Activated CD8-positive, alpha-beta memory T cell treated with anti-CD3 and anti-CD28 coated beads, Interleukin-2, amount 50 U/mL, for 24 hours (primary cell): ENCODE measurements around the gene DAG1.

ENCODE experiments used
- DNase-seq: peaks from one replicate; pipeline ENCODE4 v3.0.0-alpha.2; 2020; ENCODE audit errors: extremely low read depth

The DAG1 gene

DNA sequence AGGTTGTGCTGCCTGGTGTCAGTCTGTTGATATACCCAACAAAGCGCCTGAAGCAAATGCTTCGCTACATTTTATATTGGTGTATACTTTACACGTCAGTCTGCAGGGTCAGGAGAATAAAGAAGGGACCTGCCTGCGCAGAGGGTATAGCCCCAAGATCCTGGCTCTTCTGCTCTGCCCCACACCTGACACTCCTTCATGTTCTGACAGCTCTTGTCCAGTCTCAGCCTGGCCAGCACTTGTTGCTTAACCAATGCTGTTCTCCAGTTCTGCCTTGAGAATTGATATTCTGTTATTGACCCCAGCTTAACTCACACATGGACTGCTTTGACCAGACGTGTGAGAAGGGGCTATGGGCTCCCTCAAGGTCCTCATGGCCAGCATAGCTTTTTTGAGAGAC lies 48.4 kb downstream of the DAG1 start:
- no peak for DNase-seq

DNA sequence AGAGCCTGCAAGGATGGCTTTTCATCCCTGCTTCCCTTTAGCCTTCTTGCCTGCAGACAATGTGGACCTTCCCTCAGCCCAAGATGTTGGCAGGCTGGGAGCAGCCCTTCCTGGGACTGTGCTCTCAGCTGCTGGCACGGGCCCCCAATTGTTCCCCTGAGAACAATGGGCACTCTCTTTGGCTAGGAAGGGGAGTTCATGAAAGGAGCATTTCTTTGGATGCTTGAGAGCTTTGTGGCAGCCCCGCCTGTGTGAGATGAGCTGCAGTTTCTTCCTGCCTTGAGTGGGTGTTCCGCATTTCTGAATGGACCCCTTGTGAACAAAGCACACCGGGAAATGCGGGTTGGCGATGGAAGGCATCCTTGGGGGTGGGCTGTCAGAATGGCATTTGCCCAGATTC lies 49.2 kb downstream of the DAG1 start:
- DNase-seq: no peak

DNA sequence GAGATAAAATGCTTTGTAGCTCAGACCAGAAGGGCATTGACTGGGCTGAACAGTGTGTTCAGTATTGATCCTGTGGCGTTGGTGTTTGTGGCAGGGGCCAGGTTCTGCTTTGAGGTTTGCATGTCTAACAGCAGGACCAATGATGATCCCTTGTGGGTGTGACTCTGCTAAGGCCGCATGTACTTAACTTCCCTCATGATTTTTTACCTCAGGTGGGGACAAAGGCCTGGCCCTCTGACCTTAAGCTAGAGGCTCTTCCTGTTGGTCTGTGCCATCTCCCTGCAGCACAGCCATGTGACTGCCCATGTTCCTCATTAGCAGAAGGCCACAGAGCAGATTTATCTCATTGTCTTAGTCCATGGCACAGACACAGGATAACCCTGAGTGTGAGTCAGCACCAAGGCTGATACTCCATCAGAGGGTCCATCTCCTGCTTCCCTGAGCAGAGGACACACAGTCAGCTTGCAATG lies 49.9 kb downstream of the DAG1 start:
- no peak for DNase-seq

DNA sequence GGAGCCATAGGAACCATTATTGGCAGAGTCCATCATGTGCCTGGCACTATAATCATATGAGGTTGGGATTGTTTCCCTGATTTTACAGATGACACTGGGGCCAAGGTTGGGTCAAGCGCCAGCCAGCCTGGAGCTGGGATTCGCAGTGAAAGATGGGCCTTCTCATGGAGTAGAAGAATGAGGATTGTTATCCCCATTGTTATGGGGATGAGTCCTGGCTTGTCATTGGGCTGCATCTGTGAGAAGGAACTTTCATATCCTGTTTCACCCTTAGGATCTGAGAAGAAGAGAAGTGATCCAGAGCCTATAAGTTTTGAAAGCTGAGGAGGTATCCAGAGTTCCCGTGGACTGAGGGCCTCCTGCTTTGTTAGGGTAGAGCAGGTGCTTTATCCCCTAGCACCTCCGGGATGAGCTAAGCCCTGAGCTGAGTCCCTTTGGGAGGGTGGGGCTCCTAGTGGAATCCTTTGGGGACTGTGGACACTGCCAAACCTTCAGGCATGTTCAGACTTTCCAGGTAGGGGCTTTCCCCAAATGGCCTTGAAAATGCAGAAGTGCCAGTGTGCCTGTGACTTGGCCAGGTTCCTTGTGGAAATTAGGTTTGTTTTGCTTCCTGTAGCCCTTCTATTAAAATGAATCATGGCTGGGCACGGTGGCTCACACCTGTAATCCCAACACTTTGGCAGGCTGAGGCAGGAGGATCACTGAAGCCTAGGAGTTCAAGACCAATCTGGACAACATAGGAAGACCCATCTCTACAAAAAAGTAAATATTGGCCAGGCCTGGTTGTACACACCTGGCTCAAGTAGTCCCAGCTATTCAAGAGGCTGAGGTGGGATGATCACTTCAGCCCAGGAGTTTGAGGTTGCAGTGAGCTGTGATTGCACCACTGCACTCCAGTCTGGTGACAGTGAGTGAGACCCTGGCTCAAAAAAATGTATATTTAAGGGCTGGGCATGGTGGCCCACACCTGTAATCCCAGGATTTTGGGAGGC lies 54.0 kb downstream of the DAG1 start:
- DNase-seq: no peak

DNA sequence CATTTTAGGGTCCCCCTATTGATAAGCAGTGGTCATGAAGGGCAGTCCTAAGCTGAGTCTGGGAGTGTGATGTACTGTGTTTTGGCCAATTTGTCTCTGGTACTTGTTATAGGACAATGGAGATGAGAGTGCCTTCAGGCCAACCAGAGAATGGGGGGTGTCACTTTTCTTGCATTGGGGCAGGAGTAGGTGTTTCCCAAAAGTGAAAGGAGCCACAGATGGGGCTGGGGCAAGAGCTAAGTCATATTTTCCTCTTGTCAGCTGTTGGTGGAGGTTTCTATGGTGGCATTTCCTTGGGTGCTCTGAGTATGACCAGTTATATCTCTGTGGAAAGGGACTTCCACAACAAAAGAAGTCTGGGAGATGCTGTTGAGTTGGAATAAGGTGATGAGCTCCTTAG lies 59.5 kb downstream of the DAG1 start:
- DNase-seq: no peak

DNA sequence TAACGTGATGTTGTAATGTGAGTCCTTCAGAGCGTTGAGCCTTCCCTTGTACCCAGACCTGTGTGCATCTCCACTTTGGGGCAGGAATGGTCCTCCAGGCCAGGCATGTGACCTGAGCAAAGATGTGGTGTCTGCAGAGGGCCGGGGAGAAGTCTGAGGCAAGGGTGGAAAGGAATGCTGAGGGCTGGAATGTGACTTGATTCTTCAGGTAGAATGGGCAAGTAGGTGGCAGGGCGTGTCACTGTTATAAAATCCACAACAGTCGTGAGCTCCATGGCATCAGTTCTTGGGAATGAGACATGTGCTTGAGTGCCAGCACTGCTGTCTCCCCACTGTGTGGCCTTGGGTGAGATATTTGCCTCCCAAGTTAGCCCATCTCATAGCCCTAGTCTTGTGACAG lies 60.2 kb downstream of the DAG1 start:
- DNase-seq: no peak

DNA sequence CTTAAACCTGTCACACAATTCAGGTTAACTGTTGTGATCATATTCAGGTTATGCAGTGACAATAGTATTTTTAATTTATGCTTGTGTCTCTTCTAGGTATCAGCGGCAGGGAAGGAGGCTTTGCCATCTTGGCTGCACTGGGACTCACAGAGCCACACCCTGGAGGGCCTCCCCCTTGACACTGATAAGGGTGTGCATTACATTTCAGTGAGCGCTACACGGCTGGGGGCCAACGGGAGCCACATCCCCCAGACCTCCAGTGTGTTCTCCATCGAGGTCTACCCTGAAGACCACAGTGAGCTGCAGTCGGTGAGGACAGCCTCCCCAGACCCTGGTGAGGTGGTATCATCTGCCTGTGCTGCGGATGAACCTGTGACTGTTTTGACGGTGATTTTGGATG lies 60.6 kb downstream of the DAG1 start:
- DNase-seq: no peak

DNA sequence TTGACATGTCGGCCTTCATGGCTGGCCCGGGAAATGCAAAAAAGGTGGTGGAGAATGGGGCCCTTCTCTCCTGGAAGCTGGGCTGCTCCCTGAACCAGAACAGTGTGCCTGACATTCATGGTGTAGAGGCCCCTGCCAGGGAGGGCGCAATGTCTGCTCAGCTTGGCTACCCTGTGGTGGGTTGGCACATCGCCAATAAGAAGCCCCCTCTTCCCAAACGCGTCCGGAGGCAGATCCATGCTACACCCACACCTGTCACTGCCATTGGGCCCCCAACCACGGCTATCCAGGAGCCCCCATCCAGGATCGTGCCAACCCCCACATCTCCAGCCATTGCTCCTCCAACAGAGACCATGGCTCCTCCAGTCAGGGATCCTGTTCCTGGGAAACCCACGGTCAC lies 61.2 kb downstream of the DAG1 start:
- DNase-seq: no peak

DNA sequence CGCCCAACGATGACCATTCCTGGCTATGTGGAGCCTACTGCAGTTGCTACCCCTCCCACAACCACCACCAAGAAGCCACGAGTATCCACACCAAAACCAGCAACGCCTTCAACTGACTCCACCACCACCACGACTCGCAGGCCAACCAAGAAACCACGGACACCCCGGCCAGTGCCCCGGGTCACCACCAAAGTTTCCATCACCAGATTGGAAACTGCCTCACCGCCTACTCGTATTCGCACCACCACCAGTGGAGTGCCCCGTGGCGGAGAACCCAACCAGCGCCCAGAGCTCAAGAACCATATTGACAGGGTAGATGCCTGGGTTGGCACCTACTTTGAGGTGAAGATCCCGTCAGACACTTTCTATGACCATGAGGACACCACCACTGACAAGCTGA lies 61.6 kb downstream of the DAG1 start:
- DNase-seq: no peak

DNA sequence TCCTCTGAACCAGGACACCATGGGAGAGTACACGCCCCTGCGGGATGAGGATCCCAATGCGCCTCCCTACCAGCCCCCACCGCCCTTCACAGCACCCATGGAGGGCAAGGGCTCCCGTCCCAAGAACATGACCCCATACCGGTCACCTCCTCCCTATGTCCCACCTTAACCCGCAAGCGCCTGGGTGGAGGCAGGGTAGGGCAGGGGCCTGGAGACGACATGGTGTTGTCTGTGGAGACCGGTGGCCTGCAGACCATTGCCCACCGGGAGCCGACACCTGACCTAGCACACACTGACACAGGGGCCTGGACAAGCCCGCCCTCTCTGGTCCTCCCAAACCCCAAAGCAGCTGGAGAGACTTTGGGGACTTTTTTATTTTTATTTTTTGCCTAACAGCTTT lies 63.0 kb downstream of the DAG1 start:
- no peak for DNase-seq

DNA sequence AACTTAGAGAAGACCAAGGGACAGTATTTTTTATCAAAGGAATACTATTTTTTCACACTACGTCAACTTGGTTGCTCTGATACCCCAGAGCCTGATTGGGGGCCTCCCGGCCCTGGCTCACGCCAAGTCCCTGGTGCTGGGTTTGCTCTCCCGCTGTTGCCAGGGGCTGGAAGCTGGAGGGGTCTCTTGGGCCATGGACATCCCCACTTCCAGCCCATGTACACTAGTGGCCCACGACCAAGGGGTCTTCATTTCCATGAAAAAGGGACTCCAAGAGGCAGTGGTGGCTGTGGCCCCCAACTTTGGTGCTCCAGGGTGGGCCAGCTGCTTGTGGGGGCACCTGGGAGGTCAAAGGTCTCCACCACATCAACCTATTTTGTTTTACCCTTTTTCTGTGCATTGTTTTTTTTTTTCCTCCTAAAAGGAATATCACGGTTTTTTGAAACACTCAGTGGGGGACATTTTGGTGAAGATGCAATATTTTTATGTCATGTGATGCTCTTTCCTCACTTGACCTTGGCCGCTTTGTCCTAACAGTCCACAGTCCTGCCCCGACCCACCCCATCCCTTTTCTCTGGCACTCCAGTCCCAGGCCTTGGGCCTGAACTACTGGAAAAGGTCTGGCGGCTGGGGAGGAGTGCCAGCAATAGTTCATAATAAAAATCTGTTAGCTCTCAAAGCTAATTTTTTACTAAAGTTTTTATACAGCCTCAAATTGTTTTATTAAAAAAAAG lies 63.9 kb downstream of the DAG1 start:
- DNase-seq: no peak

DNA sequence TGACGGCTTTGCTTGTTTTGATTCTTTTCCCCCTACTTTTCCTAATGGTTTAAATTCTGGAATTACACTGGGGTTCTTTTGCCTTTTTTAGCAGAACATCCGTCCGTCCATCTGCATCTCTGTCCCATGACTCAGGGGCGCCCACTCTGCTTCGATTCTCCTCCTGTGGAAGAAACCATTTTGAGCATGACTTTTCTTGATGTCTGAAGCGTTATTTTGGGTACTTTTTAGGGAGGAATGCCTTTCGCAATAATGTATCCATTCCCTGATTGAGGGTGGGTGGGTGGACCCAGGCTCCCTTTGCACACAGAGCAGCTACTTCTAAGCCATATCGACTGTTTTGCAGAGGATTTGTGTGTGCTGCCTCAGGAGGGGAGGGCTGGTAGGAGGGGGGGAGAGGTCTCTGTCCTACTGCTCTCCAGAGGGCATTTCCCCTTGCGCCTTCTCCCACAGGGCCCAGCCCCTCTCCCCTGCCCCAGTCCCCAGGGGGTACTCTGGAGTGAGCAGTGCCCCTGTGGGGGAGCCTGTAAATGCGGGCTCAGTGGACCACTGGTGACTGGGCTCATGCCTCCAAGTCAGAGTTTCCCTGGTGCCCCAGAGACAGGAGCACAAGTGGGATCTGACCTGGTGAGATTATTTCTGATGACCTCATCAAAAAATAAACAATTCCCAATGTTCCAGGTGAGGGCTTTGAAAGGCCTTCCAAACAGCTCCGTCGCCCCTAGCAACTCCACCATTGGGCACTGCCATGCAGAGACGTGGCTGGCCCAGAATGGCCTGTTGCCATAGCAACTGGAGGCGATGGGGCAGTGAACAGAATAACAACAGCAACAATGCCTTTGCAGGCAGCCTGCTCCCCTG lies 64.7 kb downstream of the DAG1 start:
- DNase-seq: no peak

DNA sequence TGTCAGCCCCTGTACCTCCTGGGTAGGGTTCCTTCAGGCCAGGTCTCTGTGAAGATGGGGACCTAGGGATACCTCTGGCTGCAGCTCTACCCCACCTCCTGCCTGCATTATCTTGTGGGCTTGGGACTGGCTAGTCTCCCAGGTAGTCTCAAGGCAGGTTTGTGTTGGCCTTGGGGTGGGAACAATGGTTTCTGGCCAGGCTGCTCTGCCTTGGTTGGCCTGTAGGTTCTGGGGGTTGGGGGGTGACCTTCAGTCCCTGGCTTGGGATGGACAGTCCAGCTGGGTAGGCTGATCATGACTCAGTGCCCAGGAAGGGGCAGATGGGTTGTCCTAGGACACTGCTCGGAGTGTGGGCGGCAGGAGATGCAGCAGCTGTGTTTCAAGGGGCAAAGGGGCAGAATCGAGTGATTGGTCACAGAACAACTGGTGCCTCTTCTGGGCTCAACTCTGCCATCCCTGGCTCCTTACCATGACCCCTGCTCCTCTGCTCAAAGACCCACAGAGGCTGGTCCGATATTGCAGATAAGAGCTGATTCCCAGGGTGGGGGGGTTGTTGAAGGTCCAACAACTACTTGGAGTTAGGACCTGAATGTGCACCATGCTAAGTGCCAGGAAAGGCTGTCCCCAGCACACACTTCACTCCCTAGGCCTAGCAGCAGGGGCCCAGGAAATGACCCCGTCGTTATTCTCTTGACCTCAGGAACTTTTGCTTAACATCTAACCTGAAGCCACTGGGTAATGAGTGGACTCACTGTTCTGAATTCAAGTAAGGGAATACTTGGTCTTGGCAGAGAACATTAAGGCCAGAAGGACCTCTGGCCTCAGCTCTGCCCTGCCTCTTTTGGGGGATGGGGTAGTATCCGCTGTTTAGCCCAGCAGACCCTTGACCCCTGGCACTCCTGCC lies 66.2 kb downstream of the DAG1 start:
- DNase-seq: no peak

DNA sequence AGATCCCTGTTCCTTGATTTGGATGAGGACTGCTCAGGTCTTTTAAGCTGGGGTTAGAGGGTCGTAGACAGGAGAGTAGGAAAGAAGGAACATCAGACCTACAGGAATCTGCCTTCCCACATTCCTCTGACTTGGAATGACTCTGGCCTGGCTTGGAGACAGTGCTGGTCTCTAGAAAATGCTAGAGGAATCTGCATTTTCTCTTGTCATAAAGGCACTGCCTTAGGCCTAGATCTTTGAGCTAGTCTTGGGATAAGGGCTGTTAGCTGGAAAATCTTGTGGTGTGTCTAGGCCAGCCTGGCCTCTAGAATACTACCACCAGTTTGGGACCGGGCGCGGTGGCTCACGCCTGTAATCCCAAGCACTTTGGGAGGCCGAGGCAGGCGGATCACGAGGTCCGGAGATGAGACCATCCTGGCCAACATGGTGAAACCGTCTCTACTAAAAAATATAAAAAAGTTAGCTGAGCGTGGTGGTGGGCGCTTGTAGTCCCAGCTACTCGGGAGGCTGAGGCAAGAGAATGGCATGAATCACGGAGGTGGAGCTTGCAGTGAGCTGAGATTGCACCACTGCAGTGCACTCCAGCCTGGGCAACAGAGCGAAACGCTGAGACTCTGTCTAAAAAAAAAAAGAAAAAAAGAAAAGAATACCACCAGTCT lies 66.9 kb downstream of the DAG1 start:
- no peak for DNase-seq

DNA sequence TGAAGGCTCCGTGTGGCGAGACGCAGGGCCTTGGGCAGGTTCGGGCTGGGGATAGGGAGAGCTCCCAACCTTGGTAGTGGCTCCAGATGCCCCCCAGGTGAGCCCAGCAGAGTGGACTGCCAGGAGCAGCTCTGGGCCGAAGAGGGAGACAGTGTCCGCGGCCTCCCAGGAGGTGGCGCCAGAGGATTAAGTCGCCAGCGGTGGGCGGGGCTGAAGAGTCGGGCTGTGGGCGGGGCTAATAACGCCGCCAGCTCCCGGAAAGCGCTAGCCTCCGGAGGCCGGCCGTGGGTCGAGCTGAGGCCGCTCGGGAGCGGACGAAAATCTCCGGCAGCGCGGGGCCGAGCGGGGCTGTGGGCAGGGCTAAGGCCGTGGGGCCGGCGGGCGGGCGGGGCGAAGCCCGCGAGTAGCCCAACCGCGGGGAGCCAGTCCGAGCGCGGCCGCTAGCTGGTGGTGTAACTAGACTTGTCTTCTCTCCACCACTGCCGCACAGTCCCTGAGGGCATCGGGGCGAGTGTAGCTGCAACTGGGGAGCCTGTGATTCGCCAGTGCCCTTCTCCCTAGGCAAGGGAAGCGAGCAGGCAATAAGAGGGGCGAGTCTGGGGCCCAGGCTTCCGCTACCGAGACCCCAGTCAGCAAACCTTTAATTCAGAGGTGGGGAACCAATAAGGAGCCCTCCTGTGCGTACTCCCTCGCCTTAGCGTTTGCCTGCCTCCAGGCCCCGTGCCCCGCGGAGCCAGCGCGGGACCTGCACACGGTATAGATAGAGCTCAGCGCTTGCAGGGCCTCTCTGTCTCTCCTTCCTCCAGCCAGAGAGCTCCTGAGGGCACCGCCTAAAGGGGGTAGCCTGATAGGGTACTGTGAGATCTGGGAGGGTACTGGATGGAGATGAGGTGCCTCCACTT lies 69.8 kb downstream of the DAG1 start:
- DNase-seq: peak; percentile 78

DNA sequence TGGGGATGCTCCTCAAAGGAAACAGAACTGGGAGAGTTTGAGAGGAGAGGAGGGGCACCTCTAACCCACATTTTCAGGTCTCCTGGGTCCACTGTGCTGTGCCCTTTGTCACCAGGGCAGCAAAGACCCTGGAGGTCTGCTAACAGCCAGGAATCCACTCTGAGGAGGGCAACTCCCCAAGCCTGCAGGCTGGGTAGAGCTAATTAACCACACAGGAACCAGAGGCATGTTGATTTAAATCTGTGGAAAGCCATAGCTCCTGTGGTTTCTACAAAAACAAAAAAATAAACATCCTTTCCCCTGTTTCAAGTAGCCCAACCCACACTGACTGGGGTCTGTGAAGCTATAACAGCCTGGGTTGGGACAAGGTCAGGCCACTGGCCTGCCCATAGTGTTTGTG lies 82.0 kb downstream of the DAG1 start:
- no peak for DNase-seq

DNA sequence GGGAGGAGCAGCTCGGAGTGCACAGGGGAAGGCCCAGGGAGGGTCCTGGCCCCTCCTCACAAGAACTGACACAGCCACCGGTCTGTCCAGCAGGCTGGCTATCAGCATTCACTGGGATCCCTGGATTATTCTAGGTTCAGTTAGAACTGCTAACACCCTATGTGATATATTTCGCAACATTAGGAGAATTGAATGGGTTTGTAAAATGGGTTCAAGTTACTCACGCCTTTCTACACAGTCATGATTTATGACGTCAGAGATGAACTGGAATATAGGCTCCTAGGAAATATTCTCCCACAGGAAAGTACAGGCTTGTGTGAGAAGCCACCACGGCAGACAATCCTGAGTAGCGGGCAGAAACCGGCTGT lies 83.2 kb downstream of the DAG1 start:
- DNase-seq: no peak

DNA sequence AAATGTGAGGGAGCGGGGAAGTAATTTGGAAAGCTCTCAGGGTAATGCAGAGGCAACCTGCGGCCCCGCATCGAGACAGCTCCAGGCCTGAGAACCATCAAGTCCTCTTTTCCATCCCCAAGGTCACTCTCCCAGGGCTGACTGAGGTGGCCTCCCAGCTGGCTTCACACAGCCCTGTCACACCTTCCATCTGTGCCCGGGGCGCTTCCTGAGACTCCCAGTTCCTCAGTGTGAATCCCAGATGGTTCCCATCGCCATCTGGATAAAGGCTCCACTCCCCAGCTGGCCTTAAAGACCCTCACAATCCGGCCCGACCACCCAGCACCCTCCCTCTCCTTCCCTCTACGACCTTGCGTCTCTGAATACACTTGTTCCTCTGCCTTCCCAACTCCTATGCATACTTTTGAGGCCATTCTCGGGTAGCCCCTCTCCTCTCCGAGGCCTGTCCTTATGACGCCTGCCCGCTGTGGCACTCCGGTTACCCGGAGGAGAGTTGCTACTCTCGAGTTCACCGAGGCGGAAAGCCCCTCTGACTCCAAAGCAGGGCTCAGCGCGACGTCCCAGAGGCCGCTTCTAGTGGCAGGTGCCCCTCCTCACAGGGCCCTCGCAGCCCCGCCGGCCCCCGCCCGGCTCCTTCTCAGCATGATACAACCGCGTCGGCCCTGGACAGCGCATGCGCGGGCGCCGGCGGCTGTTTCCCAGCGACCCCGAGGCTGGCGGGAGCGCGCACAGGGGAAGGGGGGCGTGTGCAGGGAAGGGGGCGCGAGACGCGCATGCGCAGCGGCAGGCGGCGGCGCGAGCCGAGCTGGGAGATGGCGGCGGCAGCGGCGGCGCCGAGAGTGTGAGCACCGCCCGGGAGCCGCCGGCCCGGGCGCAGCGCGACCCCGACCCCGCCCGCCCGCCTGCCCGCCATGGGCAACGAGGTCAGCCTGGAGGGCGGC lies 83.9 kb downstream of the DAG1 start, which contains the start of gene BSN:
BSN (plus strand) TSS at position 786 of the 941 bp plus-strand sequence; CDS start at position 912, 126 bp downstream.
- peak; percentile 75 for DNase-seq
